GM19043 (cell line): ENCODE measurements around the gene SNX33.
"Not testable (repeated sequence)": the region's sequence is repeated elsewhere in the genome, so short reads cannot be mapped to it uniquely, and the experiment has no call there.

Experiments used
- ATAC-seq: cut with Tn5 transposase; IDR thresholded peaks from one replicate; pipeline ENCODE4 v1.9.1; 2021; ENCODE audit warnings: low read depth; ENCODE audit not compliant: unreplicated experiment

The SNX33 gene

GRCh38 chr15:75659928-75660645 is 12.4 kb downstream of the SNX33 start:
- ATAC-seq, result no peak

DNA sequence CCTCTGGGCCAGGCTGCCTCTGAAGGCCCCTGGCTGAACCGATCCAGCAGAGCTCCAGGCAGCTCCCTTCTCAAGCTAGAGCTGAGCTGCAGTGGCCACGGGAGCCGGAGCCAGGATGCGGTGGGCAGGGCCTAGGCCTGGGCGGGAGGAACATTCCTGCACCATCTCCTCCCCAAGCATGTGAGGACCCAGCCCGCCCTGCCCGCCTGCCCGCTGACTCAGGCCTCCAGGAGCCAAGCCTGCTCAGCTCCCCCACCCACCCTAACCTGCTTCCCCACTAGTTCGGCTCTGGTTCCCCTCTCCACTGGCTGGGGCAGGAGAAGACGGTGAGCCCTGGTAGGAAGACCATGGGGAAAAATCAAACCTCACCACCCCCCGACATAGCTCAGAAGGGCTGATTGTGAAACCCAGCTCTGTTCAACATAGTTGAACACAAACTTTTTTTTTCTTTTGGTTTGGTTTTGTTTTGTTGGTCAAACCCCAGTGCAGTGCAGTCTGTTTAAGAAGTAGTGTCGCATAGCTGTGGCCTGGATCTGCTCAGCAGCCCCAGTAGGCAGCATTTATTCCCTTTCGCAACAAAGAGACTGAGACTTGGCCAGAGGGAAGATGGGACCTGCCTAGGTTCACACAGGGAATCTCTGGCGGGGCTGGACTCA is 13.5 kb downstream of the SNX33 start:
- no peak for ATAC-seq

DNA sequence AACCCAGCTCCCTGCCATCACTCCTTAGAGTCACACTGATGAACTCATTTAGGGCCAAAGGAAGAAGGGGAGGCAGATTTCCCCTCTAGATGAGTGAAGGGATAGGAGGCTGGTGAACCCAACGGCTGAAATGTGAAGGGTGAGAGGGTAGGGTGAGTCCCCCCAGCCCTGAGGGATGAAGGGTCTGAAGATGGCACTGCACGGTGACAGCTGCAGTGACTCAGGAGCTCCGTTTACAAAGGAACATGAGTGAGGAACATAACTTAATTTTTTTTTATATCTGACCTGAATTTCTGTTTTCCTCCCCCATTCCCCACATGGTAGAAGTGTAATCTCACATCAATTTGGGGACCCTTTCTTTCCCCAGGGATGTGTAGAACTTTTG is 14.0 kb downstream of the SNX33 start:
- ATAC-seq, result no peak

- ATAC-seq, result no peak
Observed at GRCh38 chr15:75662823-75663519, 15.3 kb downstream of the SNX33 start.

DNA sequence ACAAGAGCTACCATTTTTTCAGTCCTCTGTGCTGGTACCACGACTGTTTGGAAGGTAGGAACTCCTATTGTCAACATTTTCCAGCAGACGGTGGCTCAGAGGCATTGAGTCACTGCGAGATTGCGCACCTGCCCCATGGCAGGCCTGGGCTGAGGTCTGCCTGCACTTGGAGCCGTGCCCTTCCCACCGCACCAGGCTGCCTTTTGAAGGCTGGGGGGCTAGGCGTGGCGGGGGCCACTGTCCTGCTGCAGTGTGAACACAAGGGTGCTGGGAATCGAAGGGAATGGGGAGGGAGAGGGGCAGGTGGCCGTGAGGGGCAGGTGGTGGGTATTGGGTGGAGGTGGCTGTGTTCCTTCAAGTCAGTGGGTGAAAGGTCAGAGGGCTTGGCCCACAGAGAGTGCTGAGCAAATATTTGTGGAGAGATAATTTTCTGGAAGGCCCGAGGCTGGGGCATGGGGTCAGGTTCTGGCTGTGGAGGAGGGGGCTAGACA is 16.3 kb downstream of the SNX33 start:
- ATAC-seq, result no peak

GRCh38 chr15:75666823-75667501 is 19.2 kb downstream of the SNX33 start:
- no peak for ATAC-seq

- no peak for ATAC-seq
Observed at GRCh38 chr15:75669191-75669878, 21.6 kb downstream of the SNX33 start.

DNA sequence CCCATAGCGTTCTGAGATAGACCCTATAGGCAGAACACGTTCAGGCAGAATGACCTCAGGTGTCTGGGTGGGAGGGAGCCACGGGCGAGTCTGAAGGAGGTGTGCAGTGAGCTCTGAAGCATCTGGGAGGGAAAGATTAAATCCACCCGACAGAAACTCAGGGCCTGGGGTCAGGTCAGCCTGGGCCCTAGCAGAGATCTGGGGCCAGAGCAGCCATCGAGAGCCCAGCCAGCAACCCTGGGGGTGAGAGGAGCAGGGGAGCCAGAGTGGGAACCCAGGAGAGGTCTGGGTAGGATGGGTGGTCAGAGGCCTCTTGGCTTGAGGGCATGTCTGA is 22.1 kb downstream of the SNX33 start:
- no peak for ATAC-seq

- no peak for ATAC-seq
Observed at GRCh38 chr15:75671730-75672602, 24.3 kb downstream of the SNX33 start.

DNA sequence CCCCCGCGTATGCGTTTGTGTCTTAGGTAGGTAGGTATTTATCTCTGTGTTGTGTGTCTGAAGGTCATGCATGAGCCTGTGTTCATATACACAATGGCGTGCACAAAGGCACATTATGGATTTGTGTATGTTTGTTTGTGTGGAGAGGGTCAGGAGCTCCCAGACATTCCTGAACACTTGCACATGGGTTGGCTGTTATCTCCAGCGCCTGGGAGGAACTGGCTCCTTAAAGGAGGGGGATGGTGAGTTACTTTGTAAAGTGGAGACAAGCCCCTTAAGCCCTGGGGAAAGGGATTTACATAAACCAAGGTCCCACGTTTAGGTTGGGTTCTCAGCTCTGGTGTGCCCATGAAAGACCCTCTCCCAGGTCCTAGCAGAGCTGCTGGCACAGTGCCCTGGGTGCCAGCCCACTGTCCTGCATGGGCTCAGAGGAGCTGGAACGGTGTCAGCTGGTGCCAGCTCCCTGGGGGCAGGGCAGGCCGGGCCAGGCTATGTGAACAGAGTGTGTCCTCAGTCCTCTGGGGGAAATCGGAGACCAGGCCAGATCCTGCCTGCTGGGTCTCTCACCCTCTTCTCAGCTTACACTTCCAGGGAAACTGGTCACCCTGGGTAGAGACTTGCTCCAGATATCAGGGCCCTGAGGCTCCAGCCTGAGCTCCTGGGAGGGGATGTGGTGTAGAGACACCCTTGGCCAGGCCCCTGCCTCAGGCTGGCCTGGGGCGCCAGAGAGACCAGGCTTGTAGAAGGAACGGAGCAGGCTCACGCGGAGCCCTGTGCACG is 25.1 kb downstream of the SNX33 start:
- ATAC-seq, result no peak

DNA sequence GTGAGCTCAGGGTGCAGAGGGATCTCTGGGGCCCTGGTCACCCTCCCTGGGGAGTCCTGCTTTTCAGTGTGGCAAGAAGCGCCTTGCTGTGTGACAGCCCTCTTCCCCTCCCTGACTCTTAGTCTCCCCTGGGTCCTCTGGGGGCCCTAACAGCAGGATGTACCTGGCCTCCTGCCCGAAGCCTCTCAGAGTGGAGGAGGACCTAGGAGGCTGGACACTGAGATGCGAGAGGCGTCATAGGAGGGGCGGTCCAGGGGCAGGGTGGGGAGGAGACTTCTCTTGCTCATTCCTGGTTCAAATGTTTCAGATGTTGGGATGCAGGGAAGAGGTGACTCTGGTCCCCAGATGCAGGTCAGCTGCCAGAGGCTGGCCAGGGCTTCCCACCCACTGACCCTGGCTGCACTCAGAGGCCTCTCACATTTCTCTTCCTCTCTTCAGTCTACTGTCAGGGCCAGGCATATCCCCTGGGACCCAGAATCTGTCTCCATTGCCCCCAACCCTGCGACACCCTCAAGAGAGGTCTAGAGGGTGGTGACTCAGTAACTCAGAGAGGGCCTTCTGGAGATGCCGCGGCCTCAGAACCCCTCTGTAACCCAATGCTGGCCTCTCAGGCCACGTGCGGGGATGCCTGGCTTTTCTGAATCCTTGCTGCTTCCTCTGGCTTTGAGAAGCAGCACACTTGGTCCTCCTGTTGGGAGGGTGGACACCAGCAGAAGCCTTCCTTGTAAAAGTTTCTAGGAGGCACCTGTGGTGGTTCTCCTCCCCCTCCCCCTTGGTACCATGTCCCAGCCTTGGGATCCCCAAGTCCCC is 25.9 kb downstream of the SNX33 start:
- no peak for ATAC-seq

DNA sequence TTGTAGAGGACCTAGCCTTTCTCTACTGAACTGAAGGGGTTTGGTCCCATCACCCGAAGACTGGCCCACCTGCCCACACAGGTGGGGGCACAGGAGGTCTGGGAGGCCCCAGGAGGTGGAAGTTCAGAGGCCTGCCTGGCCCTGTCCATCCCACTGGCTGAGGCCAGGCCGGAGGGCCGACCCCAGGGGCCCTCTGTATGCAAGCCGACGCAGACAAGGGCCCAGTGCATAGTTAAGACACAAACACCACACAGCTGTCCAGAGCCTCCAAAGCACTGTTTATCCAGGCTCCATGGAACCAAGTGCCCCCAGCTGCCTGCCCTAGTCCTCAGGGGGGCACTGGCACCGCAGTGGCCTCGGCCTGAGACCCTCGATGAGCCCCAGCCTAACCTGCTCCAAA is 26.7 kb downstream of the SNX33 start:
- ATAC-seq, result no peak

GRCh38 chr15:75675579-75676404 is 28.1 kb downstream of the SNX33 start:
- no peak for ATAC-seq

GRCh38 chr15:75676688-75677464 is 29.2 kb downstream of the SNX33 start:
- ATAC-seq, result no peak

DNA sequence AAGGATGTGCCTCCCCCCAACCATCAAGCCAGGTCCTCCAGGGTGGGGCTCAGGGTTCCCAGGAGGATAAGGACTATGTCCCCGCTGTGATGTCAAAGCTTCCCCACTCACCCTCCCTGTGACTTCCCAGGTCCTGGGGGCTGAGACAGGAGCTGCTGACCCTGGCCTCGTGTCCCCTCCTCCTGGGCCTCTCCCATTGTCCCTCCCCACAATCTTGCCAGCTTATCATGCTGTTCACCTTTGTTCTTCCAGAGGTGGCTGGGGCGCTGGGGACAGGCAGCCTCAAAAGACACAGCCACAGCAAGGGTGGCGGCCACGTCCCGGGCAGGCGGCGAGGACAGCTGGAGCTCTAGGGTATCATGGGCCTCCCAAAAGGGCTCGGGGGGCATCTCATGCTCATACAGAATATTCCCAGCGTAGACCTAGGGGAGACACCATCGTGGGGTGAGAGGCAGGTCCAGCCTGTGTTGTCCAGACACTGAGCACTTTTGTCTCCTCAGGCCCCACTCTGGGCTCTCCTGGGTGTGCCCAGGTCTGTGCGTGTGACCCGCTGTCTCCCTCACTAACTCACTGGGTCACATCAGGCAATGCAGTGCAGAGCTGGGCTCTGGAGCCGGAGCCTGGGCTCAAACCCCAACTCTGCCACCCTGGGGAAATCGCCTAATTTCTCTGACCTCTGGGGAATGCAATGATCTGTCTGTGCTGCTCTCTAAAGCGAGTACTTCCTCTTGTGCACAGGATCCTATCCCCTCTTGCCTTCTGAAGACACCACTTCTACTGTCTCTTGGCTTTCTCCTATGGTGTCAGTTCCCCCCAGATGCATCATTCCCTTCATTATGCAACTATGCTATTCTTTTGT is 30.0 kb downstream of the SNX33 start:
- no peak for ATAC-seq

GRCh38 chr15:75678324-75678690 is 30.6 kb downstream of the SNX33 start:
- ATAC-seq, result not testable (repeated sequence)
